Measurements from ENCODE around the gene MRLN.

The MRLN gene

GRCh38 chr10:59700709-59701108, 52.5 kb downstream of the MRLN start:
- Histone ChIP-seq H3K36me3 (ENCODE audit: insufficient read depth, low read depth, low read length) (peaks cover 14% of the 10 kb centered on the region), H3K27ac (ENCODE audit: low read length) (no peak overlapping the region), H3K9me3 (ENCODE audit: insufficient read depth, low read depth, low read length) (no peaks in the 10 kb centered on the region), H3K4me3 (ENCODE audit: low read length) (no peak overlapping the region), H3K27me3 (ENCODE audit: insufficient read depth, low read length) (no peaks in the 10 kb centered on the region), H3K9ac (ENCODE audit: low read depth, low read length) (no peak overlapping the region), H3K4me1 (ENCODE audit: insufficient read depth, low read length) (peaks cover 8% of the 10 kb centered on the region)

- Histone ChIP-seq H3K36me3 (ENCODE audit: insufficient read depth, low read depth, low read length) (peaks cover 6% of the 10 kb centered on the region), H3K4me3 (ENCODE audit: low read length) (no peak overlapping the region), H3K9ac (ENCODE audit: low read depth, low read length) (no peak overlapping the region), H3K27ac (ENCODE audit: low read length) (no peak overlapping the region), H3K4me1 (ENCODE audit: insufficient read depth, low read length) (peaks cover 4% of the 10 kb centered on the region), H3K9me3 (ENCODE audit: insufficient read depth, low read depth, low read length) (no peaks in the 10 kb centered on the region), H3K27me3 (ENCODE audit: insufficient read depth, low read length) (no peaks in the 10 kb centered on the region)
Observed at GRCh38 chr10:59698326-59698725, 54.9 kb downstream of the MRLN start.

GRCh38 chr10:59695637-59696036, 57.6 kb downstream of the MRLN start:
- Histone ChIP-seq H3K36me3 (ENCODE audit: insufficient read depth, low read depth, low read length) (peaks cover 6% of the 10 kb centered on the region), H3K9ac (ENCODE audit: low read depth, low read length) (no peak overlapping the region), H3K27ac (ENCODE audit: low read length) (no peak overlapping the region), H3K9me3 (ENCODE audit: insufficient read depth, low read depth, low read length) (no peaks in the 10 kb centered on the region), H3K4me1 (ENCODE audit: insufficient read depth, low read length) (peaks cover 3% of the 10 kb centered on the region), H3K4me3 (ENCODE audit: low read length) (no peak overlapping the region), H3K27me3 (ENCODE audit: insufficient read depth, low read length) (no peaks in the 10 kb centered on the region)

- Histone ChIP-seq H3K27me3 (ENCODE audit: insufficient read depth, low read length) (no peaks in the 10 kb centered on the region), H3K9ac (ENCODE audit: low read depth, low read length) (no peak overlapping the region), H3K4me1 (ENCODE audit: insufficient read depth, low read length) (no peaks in the 10 kb centered on the region), H3K36me3 (ENCODE audit: insufficient read depth, low read depth, low read length) (peaks cover 6% of the 10 kb centered on the region), H3K9me3 (ENCODE audit: insufficient read depth, low read depth, low read length) (no peaks in the 10 kb centered on the region), H3K27ac (ENCODE audit: low read length) (no peak overlapping the region), H3K4me3 (ENCODE audit: low read length) (no peak overlapping the region)
Observed at GRCh38 chr10:59694936-59695335, 58.3 kb downstream of the MRLN start.

- Histone ChIP-seq H3K27ac (ENCODE audit: low read length) (no peak overlapping the region), H3K9me3 (ENCODE audit: insufficient read depth, low read depth, low read length) (no peaks in the 10 kb centered on the region), H3K4me3 (ENCODE audit: low read length) (no peak overlapping the region), H3K36me3 (ENCODE audit: insufficient read depth, low read depth, low read length) (no peaks in the 10 kb centered on the region; the same call in 1 of the 2 replicates), H3K4me1 (ENCODE audit: insufficient read depth, low read length) (no peaks in the 10 kb centered on the region), H3K9ac (ENCODE audit: low read depth, low read length) (no peak overlapping the region), H3K27me3 (ENCODE audit: insufficient read depth, low read length) (no peaks in the 10 kb centered on the region)
Observed at GRCh38 chr10:59692113-59692512, 61.1 kb downstream of the MRLN start.

- Histone ChIP-seq H3K9me3 (ENCODE audit: insufficient read depth, low read depth, low read length) (no peaks in the 10 kb centered on the region), H3K27ac (ENCODE audit: low read length) (no peak overlapping the region), H3K9ac (ENCODE audit: low read depth, low read length) (no peak overlapping the region), H3K4me1 (ENCODE audit: insufficient read depth, low read length) (no peaks in the 10 kb centered on the region), H3K4me3 (ENCODE audit: low read length) (no peak overlapping the region), H3K36me3 (ENCODE audit: insufficient read depth, low read depth, low read length) (peaks cover 3% of the 10 kb centered on the region), H3K27me3 (ENCODE audit: insufficient read depth, low read length) (no peaks in the 10 kb centered on the region)
Observed at GRCh38 chr10:59688921-59689351, 64.3 kb downstream of the MRLN start.

DNA sequence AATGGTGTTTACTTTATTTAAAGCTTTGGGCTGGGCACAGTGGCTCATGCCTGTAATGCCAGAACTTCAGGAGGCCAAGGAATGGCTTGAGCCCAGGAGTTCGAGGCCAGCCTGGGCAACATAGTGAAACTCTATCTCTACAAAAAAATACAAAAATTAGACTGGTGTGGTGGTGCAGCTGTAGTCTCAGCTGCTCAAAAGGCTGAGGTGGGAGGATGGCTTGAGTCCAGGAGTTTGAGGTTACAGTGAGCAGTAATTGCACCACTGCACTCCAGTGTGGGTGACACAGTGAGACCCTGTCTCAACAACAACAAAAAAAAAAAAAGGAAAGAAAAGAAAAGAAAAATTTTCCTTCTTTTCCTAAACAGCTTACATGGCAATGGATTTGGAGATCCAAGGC, 65.6 kb downstream of the MRLN start:
- H3K9me3 ChIP-seq (ENCODE audit: insufficient read depth, low read depth, low read length): no peaks in the 10 kb centered on the region
- no peak overlapping the region for H3K27ac ChIP-seq (ENCODE audit: low read length)
- no peaks in the 10 kb centered on the region for H3K27me3 ChIP-seq (ENCODE audit: insufficient read depth, low read length)
- H3K4me3 ChIP-seq (ENCODE audit: low read length): no peak overlapping the region
- H3K9ac ChIP-seq (ENCODE audit: low read depth, low read length): no peak overlapping the region
- peaks cover 15% of the 10 kb centered on the region for H3K36me3 ChIP-seq (ENCODE audit: insufficient read depth, low read depth, low read length)
- H3K4me1 ChIP-seq (ENCODE audit: insufficient read depth, low read length): no peaks in the 10 kb centered on the region

Data from iPS-20b (cell line).